Measurements from ENCODE around the gene ITGB3.

DNA sequence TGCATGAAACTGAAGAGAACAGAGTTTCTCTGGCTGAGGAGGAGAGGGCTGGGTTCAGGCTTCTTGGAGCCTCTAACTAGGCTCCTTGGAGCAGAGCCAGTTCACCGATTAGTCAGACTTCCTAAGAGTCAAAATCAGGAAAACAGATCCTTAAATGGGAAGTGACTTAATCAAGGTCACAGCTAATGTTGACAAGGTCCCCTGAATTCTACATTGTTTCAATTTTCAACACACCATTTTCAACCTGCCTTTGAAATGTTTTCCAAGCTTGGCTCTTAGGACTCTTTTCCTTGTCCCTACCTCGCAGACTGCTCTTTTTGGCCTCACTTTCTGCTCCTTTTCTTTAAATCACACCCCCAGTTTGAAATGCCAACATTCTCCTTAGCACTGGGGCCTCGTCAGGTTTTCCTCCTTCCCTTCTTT is 28.2 kb upstream of the ITGB3 start:
- no peak for TF ChIP-seq POLR2A (IDR thresholded peaks at IDR 0.05; ENCODE audit: low read length)
- TF ChIP-seq GATA1 (IDR thresholded peaks at IDR 0.05; ENCODE audit: low read depth, low read length): no peak
